Measurements from ENCODE around the gene TAF4.

TAF4 gene

DNA sequence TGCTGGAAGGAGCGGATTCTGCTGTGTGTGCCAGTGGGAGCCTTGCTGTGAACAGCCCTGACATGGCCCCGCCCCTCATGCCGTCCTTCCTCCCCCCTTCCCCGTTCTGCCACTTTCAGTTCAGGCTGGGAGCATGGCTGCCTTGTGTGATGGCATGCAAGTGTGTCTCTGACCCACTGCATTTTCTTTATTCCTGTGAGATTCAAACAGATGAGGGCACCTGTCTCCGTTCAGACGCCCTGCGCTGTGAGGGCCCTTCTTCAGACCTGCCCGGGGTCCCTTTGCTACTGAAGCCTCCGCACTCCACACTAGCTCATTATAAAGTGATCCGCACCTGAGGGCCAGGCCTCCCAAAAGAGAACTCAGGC lies 88.3 kb downstream of the TAF4 start:
- no peak overlapping the region for H4K8ac ChIP-seq (ENCODE audit: low read depth, low read length)
- no peak overlapping the region for H3K4me2 ChIP-seq (ENCODE audit: low read length)
- H2AK5ac ChIP-seq (ENCODE audit: low read length) = no peak overlapping the region
- no peak overlapping the region for H4K5ac ChIP-seq (ENCODE audit: low read length)
- H3K4me3 ChIP-seq (ENCODE audit: low read length) = no peak overlapping the region
- no peak overlapping the region for H3K56ac ChIP-seq (ENCODE audit: low read length)
- no peaks in the 10 kb centered on the region for H3K79me2 ChIP-seq (ENCODE audit: control insufficient read depth, insufficient read depth, low read length)
- WGBS (ENCODE audit: extremely low coverage, insufficient coverage, low lambda C conversion rate) = no CpG with 5 or more reads among the region's 10 CpGs
- no peaks in the 10 kb centered on the region for H3K36me3 ChIP-seq (ENCODE audit: control insufficient read depth, insufficient read depth, low read length)
- no peak overlapping the region for H2BK120ac ChIP-seq (ENCODE audit: low read depth, low read length)
- no peaks in the 10 kb centered on the region for H3K27me3 ChIP-seq (ENCODE audit: insufficient read depth, low read length, poor library complexity)
- no peaks in the 10 kb centered on the region for H3K4me1 ChIP-seq (ENCODE audit: control insufficient read depth, low read depth, low read length)
- no peaks in the 10 kb centered on the region for H3K79me1 ChIP-seq (ENCODE audit: low read length)
- no peak overlapping the region for H3K27ac ChIP-seq (ENCODE audit: low read depth, low read length)
- no peak overlapping the region for H2BK5ac ChIP-seq (ENCODE audit: low read length)
- H3K18ac ChIP-seq (ENCODE audit: low read length) = no peak overlapping the region
- H3K4ac ChIP-seq (ENCODE audit: low read depth, low read length) = no peak overlapping the region
- DNase-seq = no peak
- H3K9ac ChIP-seq (ENCODE audit: low read length) = no peak overlapping the region
- H3K23ac ChIP-seq (ENCODE audit: low read length) = no peak overlapping the region
- no peak overlapping the region for H2BK15ac ChIP-seq (replicated peaks; ENCODE audit: low read depth)

DNA sequence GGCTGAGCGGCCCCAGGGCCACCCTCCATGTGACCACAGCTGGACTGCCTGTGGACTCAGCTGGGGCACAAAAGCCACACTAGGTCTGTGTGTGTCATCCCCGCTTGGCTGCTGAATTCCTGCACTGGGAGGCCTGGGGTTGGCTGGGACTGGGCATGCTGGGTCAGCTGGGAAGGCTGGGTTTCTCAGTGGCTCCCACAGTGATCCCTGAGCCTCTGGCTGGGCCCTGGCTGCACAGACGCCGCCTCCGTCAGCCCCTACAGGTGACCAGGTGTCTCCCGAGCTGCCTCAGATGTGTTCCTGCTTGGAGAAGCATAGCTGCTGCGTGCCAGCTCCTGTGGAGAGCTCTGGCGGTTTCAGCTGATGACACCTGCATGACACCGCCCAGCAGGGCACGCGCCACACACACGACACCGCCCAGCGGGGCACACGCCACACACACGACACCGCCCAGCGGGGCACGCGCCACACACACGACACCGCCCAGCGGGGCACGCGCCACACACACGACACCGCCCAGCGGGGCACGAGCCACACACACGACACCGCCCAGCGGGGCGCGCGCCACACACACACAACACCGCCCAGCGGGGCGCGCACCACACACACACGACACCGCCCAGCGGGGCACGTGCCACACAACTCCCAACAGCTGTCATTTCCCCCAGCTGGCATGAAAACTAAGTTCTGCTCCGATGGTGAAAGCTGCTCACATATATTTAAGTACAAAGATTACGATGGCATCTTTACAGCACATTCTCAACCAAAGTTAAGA lies 88.8 kb downstream of the TAF4 start:
- H3K79me1 ChIP-seq (ENCODE audit: low read length) = no peaks in the 10 kb centered on the region
- no peak overlapping the region for H2BK15ac ChIP-seq (replicated peaks; ENCODE audit: low read depth)
- H3K56ac ChIP-seq (ENCODE audit: low read length) = no peak overlapping the region
- H3K27me3 ChIP-seq (ENCODE audit: insufficient read depth, low read length, poor library complexity) = no peaks in the 10 kb centered on the region
- H3K27ac ChIP-seq (ENCODE audit: low read depth, low read length) = no peak overlapping the region
- H3K36me3 ChIP-seq (ENCODE audit: control insufficient read depth, insufficient read depth, low read length) = no peaks in the 10 kb centered on the region
- no peak overlapping the region for H3K23ac ChIP-seq (ENCODE audit: low read length)
- no peak overlapping the region for H4K5ac ChIP-seq (ENCODE audit: low read length)
- no peak overlapping the region for H4K8ac ChIP-seq (ENCODE audit: low read depth, low read length)
- H2AK5ac ChIP-seq (ENCODE audit: low read length) = no peak overlapping the region
- no peak overlapping the region for H3K18ac ChIP-seq (ENCODE audit: low read length)
- no peak overlapping the region for H2BK120ac ChIP-seq (ENCODE audit: low read depth, low read length)
- H3K79me2 ChIP-seq (ENCODE audit: control insufficient read depth, insufficient read depth, low read length) = no peaks in the 10 kb centered on the region
- H3K4ac ChIP-seq (ENCODE audit: low read depth, low read length) = no peak overlapping the region
- H3K4me1 ChIP-seq (ENCODE audit: control insufficient read depth, low read depth, low read length) = no peaks in the 10 kb centered on the region
- H3K4me3 ChIP-seq (ENCODE audit: low read length) = no peak overlapping the region
- no peak overlapping the region for H2BK5ac ChIP-seq (ENCODE audit: low read length)
- H3K9ac ChIP-seq (ENCODE audit: low read length) = no peak overlapping the region
- no CpG with 5 or more reads among the region's 45 CpGs for WGBS (ENCODE audit: extremely low coverage, insufficient coverage, low lambda C conversion rate)
- no peak overlapping the region for H3K4me2 ChIP-seq (ENCODE audit: low read length)
- DNase-seq = no peak

DNA sequence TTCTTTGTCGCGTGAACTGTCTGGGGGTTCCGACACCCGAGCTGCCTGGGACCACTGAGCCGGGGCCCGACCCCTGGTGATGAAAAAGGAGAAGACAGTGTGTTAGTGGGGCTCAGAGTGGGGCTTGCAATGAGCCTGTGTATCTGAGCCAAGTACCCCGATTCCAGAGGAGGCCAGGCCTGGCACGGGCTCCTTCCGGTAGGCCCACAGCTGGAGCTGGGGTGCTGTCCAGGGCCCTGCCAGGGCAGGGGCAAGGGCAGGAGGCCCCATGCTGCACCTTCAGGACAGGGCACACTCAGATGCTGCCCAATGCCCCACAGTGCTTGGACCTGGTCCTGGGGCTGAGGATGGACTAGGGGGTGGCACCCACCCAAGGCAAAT lies 89.4 kb downstream of the TAF4 start:
- DNase-seq = no peak
- H3K56ac ChIP-seq (ENCODE audit: low read length) = no peak overlapping the region
- no peak overlapping the region for H3K18ac ChIP-seq (ENCODE audit: low read length)
- no peak overlapping the region for H3K9ac ChIP-seq (ENCODE audit: low read length)
- no peak overlapping the region for H2AK5ac ChIP-seq (ENCODE audit: low read length)
- no peak overlapping the region for H2BK120ac ChIP-seq (ENCODE audit: low read depth, low read length)
- no peaks in the 10 kb centered on the region for H3K27me3 ChIP-seq (ENCODE audit: insufficient read depth, low read length, poor library complexity)
- H3K36me3 ChIP-seq (ENCODE audit: control insufficient read depth, insufficient read depth, low read length) = no peaks in the 10 kb centered on the region
- H3K79me2 ChIP-seq (ENCODE audit: control insufficient read depth, insufficient read depth, low read length) = no peaks in the 10 kb centered on the region
- H3K79me1 ChIP-seq (ENCODE audit: low read length) = no peaks in the 10 kb centered on the region
- no peak overlapping the region for H4K5ac ChIP-seq (ENCODE audit: low read length)
- H2BK5ac ChIP-seq (ENCODE audit: low read length) = no peak overlapping the region
- H3K4me3 ChIP-seq (ENCODE audit: low read length) = no peak overlapping the region
- WGBS (ENCODE audit: extremely low coverage, insufficient coverage, low lambda C conversion rate) = no CpG with 5 or more reads among the region's 9 CpGs
- H3K4me2 ChIP-seq (ENCODE audit: low read length) = no peak overlapping the region
- no peaks in the 10 kb centered on the region for H3K4me1 ChIP-seq (ENCODE audit: control insufficient read depth, low read depth, low read length)
- no peak overlapping the region for H4K8ac ChIP-seq (ENCODE audit: low read depth, low read length)
- H3K23ac ChIP-seq (ENCODE audit: low read length) = no peak overlapping the region
- no peak overlapping the region for H2BK15ac ChIP-seq (replicated peaks; ENCODE audit: low read depth)
- H3K27ac ChIP-seq (ENCODE audit: low read depth, low read length) = no peak overlapping the region
- H3K4ac ChIP-seq (ENCODE audit: low read depth, low read length) = no peak overlapping the region

DNA sequence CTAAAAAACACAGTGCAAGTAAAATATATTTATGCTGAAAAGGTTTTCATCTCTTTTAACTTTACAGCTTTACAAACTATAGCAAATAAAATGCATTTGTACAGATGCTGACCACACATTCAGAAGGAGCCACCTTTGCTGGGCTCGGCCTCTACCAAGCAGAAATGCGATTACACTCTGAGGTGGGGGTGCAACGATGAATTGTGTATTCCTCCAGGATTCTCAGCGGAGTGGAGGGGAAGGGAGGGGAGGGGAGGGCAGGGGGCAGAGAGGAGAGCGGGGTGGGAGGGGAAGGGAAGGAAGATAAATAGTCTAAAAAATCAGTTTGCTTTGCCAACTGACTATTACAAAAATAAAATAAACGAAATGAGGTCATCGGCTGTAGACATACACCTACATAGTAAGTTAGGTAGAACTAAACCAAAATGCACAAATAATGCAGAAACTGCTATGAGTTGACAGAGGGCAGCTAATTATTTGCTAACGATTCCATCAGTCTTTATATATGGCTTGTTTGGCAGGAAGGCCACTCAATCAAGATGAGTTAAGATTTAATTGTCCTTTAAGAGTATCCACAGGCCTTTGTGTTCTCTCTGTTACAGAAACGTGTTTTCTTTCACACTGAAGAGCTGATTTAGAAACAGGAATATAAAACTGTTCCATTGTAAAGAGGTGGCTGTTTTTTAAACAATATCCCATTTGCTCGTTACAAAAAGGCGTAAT lies 90.1 kb downstream of the TAF4 start:
- Histone ChIP-seq H4K8ac (ENCODE audit: low read depth, low read length) (no peak overlapping the region), H3K4me3 (ENCODE audit: low read length) (no peak overlapping the region), H2BK120ac (ENCODE audit: low read depth, low read length) (no peak overlapping the region), H3K4ac (ENCODE audit: low read depth, low read length) (no peak overlapping the region), H2BK15ac (replicated peaks; ENCODE audit: low read depth) (no peak overlapping the region), H3K4me1 (ENCODE audit: control insufficient read depth, low read depth, low read length) (no peaks in the 10 kb centered on the region), H3K79me1 (ENCODE audit: low read length) (no peaks in the 10 kb centered on the region), H3K9ac (ENCODE audit: low read length) (no peak overlapping the region), H2AK5ac (ENCODE audit: low read length) (no peak overlapping the region), H3K56ac (ENCODE audit: low read length) (no peak overlapping the region), H3K27me3 (ENCODE audit: insufficient read depth, low read length, poor library complexity) (no peaks in the 10 kb centered on the region), H4K5ac (ENCODE audit: low read length) (no peak overlapping the region), H3K18ac (ENCODE audit: low read length) (no peak overlapping the region), H3K36me3 (ENCODE audit: control insufficient read depth, insufficient read depth, low read length) (no peaks in the 10 kb centered on the region), H2BK5ac (ENCODE audit: low read length) (no peak overlapping the region), H3K23ac (ENCODE audit: low read length) (no peak overlapping the region), H3K79me2 (ENCODE audit: control insufficient read depth, insufficient read depth, low read length) (no peaks in the 10 kb centered on the region), H3K4me2 (ENCODE audit: low read length) (no peak overlapping the region), H3K27ac (ENCODE audit: low read depth, low read length) (no peak overlapping the region)
- no CpG with 5 or more reads among the region's 11 CpGs for WGBS (ENCODE audit: extremely low coverage, insufficient coverage, low lambda C conversion rate)
- no peak for DNase-seq

DNA sequence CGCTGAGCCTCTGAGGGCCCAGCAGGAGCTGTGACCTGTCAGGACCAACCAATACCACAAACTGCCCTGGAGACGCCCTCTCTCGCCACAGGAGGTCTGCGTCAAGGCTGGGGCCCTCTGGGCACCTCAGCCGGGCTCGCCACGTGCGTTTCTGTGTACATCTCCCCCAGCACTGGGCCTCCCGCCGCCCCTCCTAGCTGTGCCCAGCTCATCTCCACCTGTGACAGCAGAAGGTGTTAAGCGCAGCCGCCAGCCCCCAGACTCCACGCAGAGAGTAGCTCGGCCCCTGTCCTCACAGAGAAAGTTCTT lies 91.4 kb downstream of the TAF4 start:
- no CpG with 5 or more reads among the region's 14 CpGs for WGBS (ENCODE audit: extremely low coverage, insufficient coverage, low lambda C conversion rate)
- Histone ChIP-seq H2AK5ac (ENCODE audit: low read length) (no peak overlapping the region), H3K79me2 (ENCODE audit: control insufficient read depth, insufficient read depth, low read length) (no peaks in the 10 kb centered on the region), H3K4ac (ENCODE audit: low read depth, low read length) (no peak overlapping the region), H3K27ac (ENCODE audit: low read depth, low read length) (no peak overlapping the region), H2BK15ac (replicated peaks; ENCODE audit: low read depth) (no peak overlapping the region), H3K23ac (ENCODE audit: low read length) (no peak overlapping the region), H4K5ac (ENCODE audit: low read length) (no peak overlapping the region), H3K36me3 (ENCODE audit: control insufficient read depth, insufficient read depth, low read length) (no peaks in the 10 kb centered on the region), H3K4me2 (ENCODE audit: low read length) (no peak overlapping the region), H3K4me1 (ENCODE audit: control insufficient read depth, low read depth, low read length) (no peaks in the 10 kb centered on the region), H3K4me3 (ENCODE audit: low read length) (no peak overlapping the region), H2BK5ac (ENCODE audit: low read length) (no peak overlapping the region), H2BK120ac (ENCODE audit: low read depth, low read length) (no peak overlapping the region), H4K8ac (ENCODE audit: low read depth, low read length) (no peak overlapping the region), H3K9ac (ENCODE audit: low read length) (no peak overlapping the region), H3K18ac (ENCODE audit: low read length) (no peak overlapping the region), H3K79me1 (ENCODE audit: low read length) (no peaks in the 10 kb centered on the region), H3K56ac (ENCODE audit: low read length) (no peak overlapping the region), H3K27me3 (ENCODE audit: insufficient read depth, low read length, poor library complexity) (no peaks in the 10 kb centered on the region)
- no peak for DNase-seq
